ENCODE data around the gene GALNT10.

- no peak for TF ChIP-seq CTCF (IDR thresholded peaks at IDR 0.05)
- TF ChIP-seq POLR2AphosphoS5 (IDR thresholded peaks at IDR 0.05; ENCODE audit: insufficient read depth in 1 of 2, low read depth in 1 of 2), result no peak
Measured at GRCh38 chr5:154275566-154275965, 85.0 kb downstream of the GALNT10 start.
